ENCODE measurements around the gene TNFRSF1B. TPM values are rescaled to one million over a fixed set of nuclear protein-coding genes. Genes with fewer than 3 reads are reported as not detected.

The TNFRSF1B gene
- polyA plus RNA-seq, 2 donors: 1.8 to 3.4 TPM

GRCh38 chr1:12188115-12188514, 21.3 kb downstream of the TNFRSF1B start:
- peaks cover 0 to 10% of the 10 kb centered on the region in 2 donors for H3K4me1 ChIP-seq (ENCODE audit: control insufficient read depth in 2 of 2, insufficient read depth in 2 of 2, low read length in 1 of 2)
- H3K4me3 ChIP-seq (ENCODE audit: low read depth in 1 of 2, low read length in 2 of 2): no peak overlapping the region
- 51 to 57% methylated on average over 3 of the region's 3 CpGs for WGBS, 2 donors
- no peaks in the 10 kb centered on the region for H3K27me3 ChIP-seq (ENCODE audit: control insufficient read depth in 1 of 2, insufficient read depth in 2 of 2, low read length in 2 of 2)
- H3K9me3 ChIP-seq (ENCODE audit: control insufficient read depth in 2 of 2, insufficient read depth in 1 of 2, low read depth in 1 of 2, low read length in 1 of 2): no peaks in the 10 kb centered on the region
- no peak overlapping the region for H3K27ac ChIP-seq (ENCODE audit: low read depth in 2 of 2, low read length in 1 of 2)
- peaks cover 0 to 4% of the 10 kb centered on the region in 2 donors for H3K36me3 ChIP-seq (ENCODE audit: control insufficient read depth in 2 of 2, insufficient read depth in 2 of 2, low read length in 1 of 2)

GRCh38 chr1:12188657-12189327, 22.0 kb downstream of the TNFRSF1B start:
- Histone ChIP-seq H3K9me3 (ENCODE audit: control insufficient read depth in 2 of 2, insufficient read depth in 1 of 2, low read depth in 1 of 2, low read length in 1 of 2) (no peaks in the 10 kb centered on the region), H3K27ac (ENCODE audit: low read depth in 2 of 2, low read length in 1 of 2) (no peak overlapping the region), H3K4me3 (ENCODE audit: low read depth in 1 of 2, low read length in 2 of 2) (no peak overlapping the region), H3K36me3 (ENCODE audit: control insufficient read depth in 2 of 2, insufficient read depth in 2 of 2, low read length in 1 of 2) (peaks cover 0 to 4% of the 10 kb centered on the region in 2 donors), H3K27me3 (ENCODE audit: control insufficient read depth in 1 of 2, insufficient read depth in 2 of 2, low read length in 2 of 2) (no peaks in the 10 kb centered on the region), H3K4me1 (ENCODE audit: control insufficient read depth in 2 of 2, insufficient read depth in 2 of 2, low read length in 1 of 2) (peaks cover 0 to 10% of the 10 kb centered on the region in 2 donors)
- 61 to 67% methylated on average over 13 of the region's 13 CpGs for WGBS, 2 donors

- Histone ChIP-seq H3K9me3 (ENCODE audit: control insufficient read depth in 2 of 2, insufficient read depth in 1 of 2, low read depth in 1 of 2, low read length in 1 of 2) (no peaks in the 10 kb centered on the region), H3K27ac (ENCODE audit: low read depth in 2 of 2, low read length in 1 of 2) (no peak overlapping the region), H3K4me1 (ENCODE audit: control insufficient read depth in 2 of 2, insufficient read depth in 2 of 2, low read length in 1 of 2) (peaks cover 0 to 10% of the 10 kb centered on the region in 2 donors), H3K36me3 (ENCODE audit: control insufficient read depth in 2 of 2, insufficient read depth in 2 of 2, low read length in 1 of 2) (peaks cover 0 to 4% of the 10 kb centered on the region in 2 donors), H3K4me3 (ENCODE audit: low read depth in 1 of 2, low read length in 2 of 2) (no peak overlapping the region), H3K27me3 (ENCODE audit: control insufficient read depth in 1 of 2, insufficient read depth in 2 of 2, low read length in 2 of 2) (no peaks in the 10 kb centered on the region)
- 72 to 79% methylated on average over 5 of the region's 5 CpGs for WGBS, 2 donors
These were observed 22.5 kb downstream of the TNFRSF1B start for GRCh38 chr1:12189328-12189682.

GRCh38 chr1:12191242-12192032, 24.6 kb downstream of the TNFRSF1B start:
- Histone ChIP-seq H3K27ac (ENCODE audit: low read depth in 2 of 2, low read length in 1 of 2) (no peak overlapping the region), H3K27me3 (ENCODE audit: control insufficient read depth in 1 of 2, insufficient read depth in 2 of 2, low read length in 2 of 2) (no peaks in the 10 kb centered on the region), H3K4me3 (ENCODE audit: low read depth in 1 of 2, low read length in 2 of 2) (no peak overlapping the region), H3K36me3 (ENCODE audit: control insufficient read depth in 2 of 2, insufficient read depth in 2 of 2, low read length in 1 of 2) (peaks cover 0 to 7% of the 10 kb centered on the region in 2 donors), H3K9me3 (ENCODE audit: control insufficient read depth in 2 of 2, insufficient read depth in 1 of 2, low read depth in 1 of 2, low read length in 1 of 2) (no peaks in the 10 kb centered on the region), H3K4me1 (ENCODE audit: control insufficient read depth in 2 of 2, insufficient read depth in 2 of 2, low read length in 1 of 2) (no peaks in the 10 kb centered on the region)
- 82 to 84% methylated on average over 58 of the region's 58 CpGs for WGBS, 2 donors

- Histone ChIP-seq H3K27me3 (ENCODE audit: control insufficient read depth in 1 of 2, insufficient read depth in 2 of 2, low read length in 2 of 2) (no peaks in the 10 kb centered on the region), H3K9me3 (ENCODE audit: control insufficient read depth in 2 of 2, insufficient read depth in 1 of 2, low read depth in 1 of 2, low read length in 1 of 2) (no peaks in the 10 kb centered on the region), H3K4me1 (ENCODE audit: control insufficient read depth in 2 of 2, insufficient read depth in 2 of 2, low read length in 1 of 2) (no peaks in the 10 kb centered on the region), H3K4me3 (ENCODE audit: low read depth in 1 of 2, low read length in 2 of 2) (no peak overlapping the region), H3K27ac (ENCODE audit: low read depth in 2 of 2, low read length in 1 of 2) (no peak overlapping the region), H3K36me3 (ENCODE audit: control insufficient read depth in 2 of 2, insufficient read depth in 2 of 2, low read length in 1 of 2) (peaks cover 0 to 7% of the 10 kb centered on the region in 2 donors)
- WGBS, 2 donors: 85 to 86% methylated on average over 14 of the region's 14 CpGs
These were observed 27.9 kb downstream of the TNFRSF1B start for GRCh38 chr1:12194666-12195216.

GRCh38 chr1:12195416-12195815, 28.6 kb downstream of the TNFRSF1B start:
- no peak overlapping the region for H3K27ac ChIP-seq (ENCODE audit: low read depth in 2 of 2, low read length in 1 of 2)
- no peaks in the 10 kb centered on the region for H3K9me3 ChIP-seq (ENCODE audit: control insufficient read depth in 2 of 2, insufficient read depth in 1 of 2, low read depth in 1 of 2, low read length in 1 of 2)
- peaks cover 0 to 7% of the 10 kb centered on the region in 2 donors for H3K36me3 ChIP-seq (ENCODE audit: control insufficient read depth in 2 of 2, insufficient read depth in 2 of 2, low read length in 1 of 2)
- no peaks in the 10 kb centered on the region for H3K4me1 ChIP-seq (ENCODE audit: control insufficient read depth in 2 of 2, insufficient read depth in 2 of 2, low read length in 1 of 2)
- no peaks in the 10 kb centered on the region for H3K27me3 ChIP-seq (ENCODE audit: control insufficient read depth in 1 of 2, insufficient read depth in 2 of 2, low read length in 2 of 2)
- WGBS, 2 donors: 71 to 76% methylated on average over 3 of the region's 3 CpGs
- H3K4me3 ChIP-seq (ENCODE audit: low read depth in 1 of 2, low read length in 2 of 2): no peak overlapping the region

GRCh38 chr1:12196641-12197482, 30.1 kb downstream of the TNFRSF1B start:
- no peaks in the 10 kb centered on the region for H3K27me3 ChIP-seq (ENCODE audit: control insufficient read depth in 1 of 2, insufficient read depth in 2 of 2, low read length in 2 of 2)
- H3K4me3 ChIP-seq (ENCODE audit: low read depth in 1 of 2, low read length in 2 of 2): no peak overlapping the region
- H3K27ac ChIP-seq (ENCODE audit: low read depth in 2 of 2, low read length in 1 of 2): no peak overlapping the region
- peaks cover 0 to 6% of the 10 kb centered on the region in 2 donors for H3K36me3 ChIP-seq (ENCODE audit: control insufficient read depth in 2 of 2, insufficient read depth in 2 of 2, low read length in 1 of 2)
- no peaks in the 10 kb centered on the region for H3K9me3 ChIP-seq (ENCODE audit: control insufficient read depth in 2 of 2, insufficient read depth in 1 of 2, low read depth in 1 of 2, low read length in 1 of 2)
- 78 to 80% methylated on average over 20 of the region's 20 CpGs for WGBS, 2 donors
- no peaks in the 10 kb centered on the region for H3K4me1 ChIP-seq (ENCODE audit: control insufficient read depth in 2 of 2, insufficient read depth in 2 of 2, low read length in 1 of 2)

GRCh38 chr1:12197483-12197880, 30.7 kb downstream of the TNFRSF1B start:
- peaks cover 0 to 8% of the 10 kb centered on the region in 2 donors for H3K36me3 ChIP-seq (ENCODE audit: control insufficient read depth in 2 of 2, insufficient read depth in 2 of 2, low read length in 1 of 2)
- 82 to 86% methylated on average over 7 of the region's 7 CpGs for WGBS, 2 donors

GRCh38 chr1:12200208-12200607, 33.4 kb downstream of the TNFRSF1B start:
- 86 to 88% methylated on average over 7 of the region's 7 CpGs for WGBS, 2 donors
- Histone ChIP-seq H3K27ac (ENCODE audit: low read depth in 2 of 2, low read length in 1 of 2) (no peak overlapping the region), H3K27me3 (ENCODE audit: control insufficient read depth in 1 of 2, insufficient read depth in 2 of 2, low read length in 2 of 2) (no peaks in the 10 kb centered on the region), H3K4me3 (ENCODE audit: low read depth in 1 of 2, low read length in 2 of 2) (no peak overlapping the region), H3K9me3 (ENCODE audit: control insufficient read depth in 2 of 2, insufficient read depth in 1 of 2, low read depth in 1 of 2, low read length in 1 of 2) (no peaks in the 10 kb centered on the region), H3K4me1 (ENCODE audit: control insufficient read depth in 2 of 2, insufficient read depth in 2 of 2, low read length in 1 of 2) (no peaks in the 10 kb centered on the region), H3K36me3 (ENCODE audit: control insufficient read depth in 2 of 2, insufficient read depth in 2 of 2, low read length in 1 of 2) (peaks cover 0 to 5% of the 10 kb centered on the region in 2 donors)

More at GRCh38 chr1:12197483-12197880, 30.7 kb downstream of the TNFRSF1B start:
- H3K9me3 ChIP-seq (ENCODE audit: control insufficient read depth in 2 of 2, insufficient read depth in 1 of 2, low read depth in 1 of 2, low read length in 1 of 2): no peaks in the 10 kb centered on the region
- H3K27me3 ChIP-seq (ENCODE audit: control insufficient read depth in 1 of 2, insufficient read depth in 2 of 2, low read length in 2 of 2): no peaks in the 10 kb centered on the region
- no peak overlapping the region for H3K27ac ChIP-seq (ENCODE audit: low read depth in 2 of 2, low read length in 1 of 2)
- H3K4me1 ChIP-seq (ENCODE audit: control insufficient read depth in 2 of 2, insufficient read depth in 2 of 2, low read length in 1 of 2): no peaks in the 10 kb centered on the region
- no peak overlapping the region for H3K4me3 ChIP-seq (ENCODE audit: low read depth in 1 of 2, low read length in 2 of 2)
